GM19438 (cell line): ENCODE measurements around the gene RUNX2.

Experiments
- ATAC-seq: cut with Tn5 transposase; IDR thresholded peaks from one replicate; pipeline ENCODE4 v1.9.1; 2021; ENCODE audit warnings: low read depth; ENCODE audit not compliant: unreplicated experiment

Gene RUNX2

DNA sequence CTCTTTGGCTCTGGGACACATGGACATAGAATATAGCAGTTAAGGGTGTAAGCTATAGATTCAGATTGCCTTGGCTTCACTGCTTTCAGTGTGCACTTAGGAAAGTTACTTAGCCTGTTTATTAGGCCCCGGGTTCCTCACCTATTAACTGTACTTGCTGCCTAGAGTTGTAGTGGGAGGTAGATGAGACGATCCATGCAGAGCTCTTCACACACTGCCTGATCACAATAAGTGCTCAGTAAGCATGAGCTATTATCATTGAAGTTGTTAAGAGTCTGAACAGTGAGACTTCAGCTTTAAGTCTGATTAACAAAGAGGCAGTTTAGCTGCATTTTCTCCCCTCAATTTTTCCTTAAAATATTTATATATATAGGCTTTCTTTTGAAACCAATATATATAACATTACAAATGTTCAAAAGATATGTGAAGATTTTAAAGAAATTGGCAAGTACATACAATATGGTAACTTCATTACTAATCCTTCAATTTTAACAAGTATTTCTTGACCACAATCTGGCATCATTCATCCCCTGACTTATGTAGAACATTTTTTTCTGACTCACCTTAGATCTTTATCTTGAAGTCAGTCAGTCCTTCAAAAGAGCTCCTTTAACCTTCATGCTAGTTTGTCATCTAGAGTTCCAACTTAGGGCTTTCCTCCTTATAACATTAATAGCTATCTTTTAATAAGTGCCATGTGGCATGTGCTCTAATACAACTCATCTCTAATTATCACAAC lies 70.1 kb downstream of the RUNX2 start:
- no peak for ATAC-seq

DNA sequence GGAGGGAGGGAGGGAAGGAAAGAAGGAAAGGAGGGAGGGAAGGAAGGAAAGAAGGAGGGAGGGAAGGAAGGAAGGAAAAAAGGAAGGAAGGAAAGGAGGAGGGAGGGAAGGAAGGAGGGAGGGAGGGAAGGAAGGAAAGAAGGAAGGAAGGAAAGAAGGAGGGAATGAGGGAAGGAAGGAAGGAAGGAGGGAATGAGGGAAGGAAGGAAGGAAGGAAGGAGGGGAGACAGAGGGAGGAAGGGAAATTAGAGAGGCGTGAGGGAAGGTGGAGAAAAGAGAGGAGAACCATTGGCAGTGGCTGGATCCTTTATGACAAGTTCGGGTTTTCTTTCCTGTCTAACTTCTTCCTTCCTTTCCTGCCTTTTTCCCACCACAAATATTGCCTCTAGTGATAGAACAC lies 71.9 kb downstream of the RUNX2 start:
- no peak for ATAC-seq

DNA sequence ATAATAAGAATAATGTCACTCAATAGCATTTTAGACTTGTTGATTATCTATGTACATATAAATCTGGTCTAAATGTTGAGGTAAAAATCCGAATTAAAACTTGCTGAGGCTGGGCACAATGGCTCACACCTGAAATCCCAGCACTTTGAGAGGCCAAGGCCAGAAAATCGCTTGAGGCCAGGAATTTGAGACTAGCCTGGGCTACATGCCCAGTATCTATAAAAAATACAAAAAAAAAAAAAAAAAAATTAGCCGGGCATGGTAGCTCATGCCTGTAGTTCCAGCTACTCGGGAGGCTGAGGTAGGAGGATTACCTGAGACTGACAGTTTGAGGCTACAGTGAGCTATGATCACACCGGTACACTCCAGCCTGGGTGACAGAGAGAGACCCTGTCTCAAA lies 83.8 kb downstream of the RUNX2 start:
- no peak for ATAC-seq

DNA sequence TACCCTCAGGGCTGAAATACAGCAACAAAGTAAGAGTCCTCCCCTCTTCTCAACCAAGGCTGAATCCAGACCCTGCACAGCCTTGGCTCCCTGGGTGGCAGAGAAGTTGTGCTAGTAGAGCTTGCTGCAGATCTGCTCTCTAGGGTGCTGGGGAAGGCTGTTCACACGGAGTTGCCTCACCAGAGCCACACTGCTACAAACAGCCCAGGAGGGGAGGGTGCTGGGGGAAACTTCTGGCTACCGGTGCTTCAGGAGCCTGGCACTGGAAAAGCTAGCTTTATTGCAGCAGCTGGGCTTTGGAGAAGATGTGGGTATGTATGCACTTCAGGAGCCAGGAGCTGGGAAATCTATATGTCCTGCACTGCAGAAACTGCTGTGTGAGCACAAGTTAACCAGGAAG lies 87.2 kb downstream of the RUNX2 start:
- no peak for ATAC-seq

DNA sequence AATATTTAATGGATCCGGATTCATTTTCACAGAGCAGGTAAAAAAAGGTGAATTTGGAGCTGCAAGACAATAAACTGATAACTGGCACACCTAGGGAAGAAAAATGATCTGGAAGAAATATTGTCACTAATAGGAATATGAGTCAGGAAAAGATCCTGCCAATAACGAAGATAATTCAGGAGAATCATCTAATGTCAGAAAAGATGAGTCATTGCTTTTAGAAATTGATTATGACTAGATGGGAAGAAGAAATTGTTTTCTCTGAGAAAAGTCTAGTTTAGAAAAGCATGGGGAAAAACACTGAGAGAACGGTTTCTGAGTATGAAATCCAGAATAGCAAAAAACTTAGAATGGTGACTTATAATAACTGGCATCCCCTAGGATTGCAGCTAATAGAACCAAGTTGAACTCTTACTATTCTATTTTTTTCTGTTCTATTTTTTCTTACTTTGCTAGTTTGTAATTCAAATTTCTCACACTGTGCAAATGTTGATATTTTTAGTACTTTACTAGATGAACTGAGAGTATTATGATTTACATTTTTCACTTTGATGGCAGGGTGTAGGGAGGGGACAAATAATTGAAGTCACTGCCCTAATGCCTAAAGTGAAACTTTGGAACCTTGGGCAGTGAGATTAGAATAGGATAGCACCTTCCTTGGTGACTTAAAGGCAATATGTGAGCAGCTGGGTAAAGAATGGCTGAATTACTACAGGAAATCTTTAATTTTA lies 87.8 kb downstream of the RUNX2 start:
- ATAC-seq = no peak

DNA sequence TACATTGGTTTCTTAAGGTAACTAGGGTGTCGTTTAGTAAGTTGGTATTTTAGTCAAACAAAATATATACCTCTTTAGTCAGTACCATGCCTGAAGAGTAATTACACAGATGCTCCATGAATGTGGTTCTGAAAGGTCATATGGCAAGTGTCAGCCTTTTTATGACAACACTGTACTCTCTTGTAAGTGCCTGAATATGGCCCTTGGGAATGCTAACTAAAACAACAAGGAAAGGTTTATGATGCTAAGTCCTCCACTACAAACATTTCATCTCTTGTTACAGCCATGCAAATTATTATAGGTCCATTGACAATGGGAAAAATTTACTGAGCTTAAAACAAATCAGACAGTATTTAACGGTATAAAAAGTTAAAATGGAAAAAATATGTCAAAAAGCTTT lies 88.6 kb downstream of the RUNX2 start:
- ATAC-seq = no peak

DNA sequence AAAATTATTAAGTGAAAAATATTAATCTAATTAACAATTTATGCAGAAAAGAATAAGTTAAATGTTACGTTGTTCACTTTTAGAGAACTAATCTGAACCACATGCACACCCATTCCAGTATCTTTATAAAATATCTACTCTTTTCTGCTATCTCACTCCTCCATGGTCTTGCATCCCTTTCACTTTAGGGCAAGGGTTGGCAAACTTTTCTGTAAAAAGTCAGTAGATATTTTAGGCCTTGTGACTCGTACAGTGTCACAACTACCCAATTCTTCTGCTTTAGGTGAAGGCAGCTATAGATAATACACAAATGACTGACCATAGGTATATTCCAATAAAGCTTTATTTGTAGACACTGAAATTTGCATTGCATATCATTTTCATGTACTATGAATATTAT lies 89.3 kb downstream of the RUNX2 start:
- no peak for ATAC-seq

DNA sequence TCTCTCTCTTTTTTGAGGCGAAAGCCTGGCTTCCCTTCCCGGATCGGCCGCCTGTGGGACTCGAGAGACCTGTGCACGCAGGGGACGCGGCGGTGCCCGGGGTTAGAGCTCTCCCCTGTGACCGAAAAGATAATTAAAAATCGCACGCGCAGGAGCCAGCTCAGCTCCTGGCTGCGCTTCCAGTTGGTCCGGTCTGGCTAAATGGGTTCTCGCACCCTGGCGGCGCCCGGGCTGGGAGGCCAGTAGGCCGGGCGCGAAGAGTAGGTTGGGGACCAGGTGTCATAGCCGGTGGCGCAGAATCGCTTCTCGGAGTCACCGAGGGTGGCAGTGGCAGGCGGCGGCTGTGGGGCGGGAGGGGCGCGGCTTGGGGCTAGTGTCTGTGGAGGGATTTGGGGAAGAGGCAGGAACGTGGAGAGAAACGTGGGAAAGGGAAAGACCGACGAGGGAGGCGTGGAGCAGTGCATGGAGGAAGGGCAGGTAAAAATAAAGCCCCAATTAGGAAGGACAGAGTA lies 91.5 kb downstream of the RUNX2 start:
- no peak for ATAC-seq

DNA sequence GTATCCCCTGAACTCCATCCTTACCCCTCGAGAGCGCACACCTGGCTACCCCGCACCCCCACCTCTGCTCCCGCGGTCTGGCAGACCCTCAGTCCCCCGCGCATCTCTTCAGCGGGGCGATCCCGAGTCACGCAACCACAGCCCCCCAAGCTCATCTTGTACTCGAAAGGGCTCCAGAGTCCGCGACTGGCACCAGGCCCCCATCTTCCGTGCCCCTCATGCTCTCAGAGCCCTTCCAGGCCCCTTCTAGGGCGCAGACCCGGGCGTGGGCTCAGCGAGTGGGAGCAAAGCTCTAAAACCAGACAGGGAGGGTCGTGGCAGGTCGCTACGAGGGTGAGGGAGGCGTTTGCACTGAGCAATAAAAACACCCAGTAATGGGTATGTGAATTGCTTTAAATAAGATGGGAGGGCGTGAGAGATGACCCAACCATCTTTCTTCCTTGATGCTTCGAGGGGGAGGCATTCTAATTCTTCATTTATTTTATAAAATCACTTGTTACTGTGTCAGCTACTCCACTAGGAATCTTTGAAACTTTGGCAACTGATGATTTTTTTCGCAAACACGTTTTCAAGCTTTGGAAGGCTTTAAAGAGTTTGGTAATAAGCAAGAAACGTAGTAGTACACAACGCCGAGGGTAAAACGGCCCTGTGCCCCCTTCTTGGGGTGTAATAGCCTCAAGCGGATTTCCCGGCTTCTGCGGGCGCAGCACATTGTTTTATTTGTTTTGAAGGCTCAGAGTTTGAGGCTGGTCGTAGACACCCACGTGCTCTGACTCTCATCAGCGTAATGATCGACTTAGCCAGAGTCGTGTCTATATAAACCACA lies 92.2 kb downstream of the RUNX2 start:
- ATAC-seq = no peak

DNA sequence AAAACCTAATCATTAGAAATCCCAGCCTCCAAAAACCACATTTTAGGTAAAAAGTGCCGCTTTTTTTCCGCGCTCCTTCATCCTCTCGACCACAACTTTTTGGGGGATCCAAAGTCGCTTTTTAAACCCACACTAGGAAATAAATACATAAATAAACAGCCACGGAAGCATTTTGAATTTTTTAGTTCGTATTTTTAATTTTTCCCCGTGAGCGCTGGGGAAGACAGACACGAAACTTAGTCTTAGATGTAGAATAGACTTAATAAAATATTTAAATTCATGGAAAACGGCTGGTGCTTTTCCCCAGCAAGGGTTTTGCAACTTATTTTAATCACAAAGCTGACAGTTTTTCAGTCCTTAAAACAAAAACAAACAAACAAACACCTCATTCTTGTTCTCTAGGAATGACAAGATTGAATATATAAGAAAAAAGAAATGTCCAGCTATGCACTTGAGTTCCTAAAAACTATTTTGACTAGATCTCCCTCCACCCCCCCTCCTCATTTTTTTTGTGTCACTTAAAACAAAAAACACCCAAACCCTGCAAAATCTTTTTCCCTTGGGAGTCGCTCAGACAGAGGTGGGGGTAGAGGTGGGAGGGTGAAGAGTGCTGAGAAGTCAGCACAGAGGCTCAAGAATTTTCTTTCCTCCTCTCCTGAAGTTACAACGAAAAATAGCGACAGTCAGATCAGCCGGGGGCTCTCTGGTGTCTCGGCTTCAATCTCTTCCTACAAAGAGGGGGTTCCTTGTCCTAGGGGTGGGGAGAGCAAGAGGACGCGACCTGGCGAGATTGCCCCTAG lies 93.0 kb downstream of the RUNX2 start:
- no peak for ATAC-seq

DNA sequence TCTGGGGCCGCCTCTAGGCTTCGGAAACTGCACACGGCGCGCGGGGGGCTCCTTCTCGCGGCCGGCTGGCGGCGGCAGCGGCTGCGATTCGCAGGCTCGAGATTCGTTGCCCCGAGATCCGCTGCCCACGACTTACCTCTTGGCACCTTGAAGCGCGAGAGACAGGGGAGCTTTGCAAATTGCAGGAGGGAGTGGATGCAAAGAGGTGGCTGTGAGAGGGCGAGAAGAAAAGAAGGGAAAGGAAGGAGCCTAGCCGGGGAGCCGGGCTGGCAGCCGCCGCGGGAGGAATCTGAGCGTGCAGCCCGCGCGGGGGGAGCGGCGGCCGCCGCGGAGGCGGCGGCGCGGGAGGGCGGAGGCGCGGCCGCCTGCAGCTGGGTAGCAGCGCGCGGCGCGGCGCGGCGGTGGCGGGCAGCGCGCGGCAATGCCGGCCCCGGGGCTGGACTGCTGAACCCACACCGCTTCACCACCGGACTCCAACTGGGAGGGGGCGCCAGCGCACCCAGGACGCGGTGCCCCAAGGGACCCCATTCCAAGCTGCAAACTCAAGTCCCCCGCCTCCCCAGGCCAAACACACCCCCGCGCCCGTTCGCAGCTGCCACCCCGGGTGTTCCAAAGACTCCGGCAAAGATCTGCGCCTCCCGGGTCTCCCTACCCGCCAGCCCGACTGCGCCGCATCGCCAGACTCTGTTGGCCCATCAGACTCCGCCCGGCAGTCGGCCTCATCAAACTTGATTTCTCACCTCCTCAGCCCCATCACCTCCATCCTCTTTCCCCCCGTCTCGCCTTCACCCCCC lies 93.8 kb downstream of the RUNX2 start:
- no peak for ATAC-seq

DNA sequence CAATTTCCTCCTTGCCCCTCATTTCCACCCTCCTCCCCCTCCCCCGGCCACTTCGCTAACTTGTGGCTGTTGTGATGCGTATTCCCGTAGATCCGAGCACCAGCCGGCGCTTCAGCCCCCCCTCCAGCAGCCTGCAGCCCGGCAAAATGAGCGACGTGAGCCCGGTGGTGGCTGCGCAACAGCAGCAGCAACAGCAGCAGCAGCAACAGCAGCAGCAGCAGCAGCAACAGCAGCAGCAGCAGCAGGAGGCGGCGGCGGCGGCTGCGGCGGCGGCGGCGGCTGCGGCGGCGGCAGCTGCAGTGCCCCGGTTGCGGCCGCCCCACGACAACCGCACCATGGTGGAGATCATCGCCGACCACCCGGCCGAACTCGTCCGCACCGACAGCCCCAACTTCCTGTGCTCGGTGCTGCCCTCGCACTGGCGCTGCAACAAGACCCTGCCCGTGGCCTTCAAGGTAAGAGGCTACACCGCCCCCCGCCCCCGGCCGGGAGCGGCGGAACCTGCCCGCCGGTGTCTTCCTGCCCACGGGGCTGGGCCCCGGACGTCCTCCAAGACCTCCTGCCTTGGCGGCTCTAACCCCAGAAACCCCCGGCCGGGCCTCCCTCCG lies 94.5 kb downstream of the RUNX2 start:
- no peak for ATAC-seq

DNA sequence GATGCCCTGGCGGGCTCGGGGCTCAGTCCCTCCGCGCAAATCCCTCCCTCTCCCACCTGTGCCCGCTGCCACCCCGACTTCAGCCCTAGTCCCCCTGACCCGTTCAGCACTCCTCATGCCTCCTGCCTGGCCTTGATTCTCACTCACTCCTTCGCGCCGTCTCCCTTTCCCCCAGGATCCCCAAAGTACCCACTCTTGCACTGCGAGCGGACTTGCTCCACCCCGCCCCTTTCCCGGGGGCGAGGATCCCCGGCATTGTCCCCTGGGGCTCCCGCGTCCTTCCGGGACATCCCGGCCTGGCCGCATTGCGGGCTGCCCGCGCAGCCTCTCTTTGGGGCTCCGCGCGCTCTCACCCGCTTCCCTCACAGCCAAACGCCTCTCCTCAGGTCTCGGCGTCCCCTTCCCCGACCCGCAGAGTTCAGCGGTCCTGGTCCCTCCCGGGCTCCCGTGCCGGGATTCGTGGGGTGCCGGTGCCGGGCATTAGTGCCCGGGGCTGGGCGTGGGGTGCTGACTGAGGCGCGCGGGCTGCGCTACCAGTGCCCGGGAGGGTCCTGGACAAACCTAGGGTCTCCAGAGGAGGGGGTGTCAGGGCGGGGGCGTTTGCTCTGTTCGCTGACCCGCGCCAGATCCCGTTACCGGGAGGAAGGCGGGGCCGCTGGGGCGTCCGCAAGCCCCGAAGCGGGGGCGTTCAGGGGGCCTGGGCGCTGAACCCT lies 95.1 kb downstream of the RUNX2 start:
- ATAC-seq = no peak

DNA sequence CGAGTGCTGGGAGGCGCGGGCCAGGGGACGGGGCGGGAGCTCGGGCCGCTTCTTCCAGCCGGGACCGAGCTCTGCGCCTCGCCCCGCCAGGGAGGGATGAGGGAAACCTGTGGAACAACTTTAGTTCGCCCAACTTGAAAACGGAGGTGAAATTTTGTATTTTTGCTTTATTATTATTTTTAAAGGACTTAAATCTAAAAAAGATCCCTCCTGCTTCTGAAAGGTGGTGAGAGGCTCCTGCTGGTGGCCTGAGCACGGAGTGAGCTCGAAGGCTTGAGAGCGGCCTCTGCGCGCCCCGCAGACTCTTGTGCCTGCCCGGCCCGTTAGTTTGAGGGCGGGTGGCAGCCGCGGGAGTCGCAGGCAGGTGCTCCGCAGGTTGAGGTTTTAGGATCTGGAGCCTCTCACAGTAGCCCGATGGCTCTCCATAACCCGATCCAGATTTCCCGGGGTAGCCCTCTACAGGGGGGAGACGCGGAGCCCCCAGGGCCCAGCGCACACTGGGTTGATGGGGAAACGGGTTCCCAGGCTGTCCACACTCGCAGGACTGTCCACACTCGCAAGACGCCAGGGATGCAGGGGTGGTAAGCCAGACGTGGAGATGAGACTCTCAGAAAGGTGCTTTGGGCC lies 95.8 kb downstream of the RUNX2 start:
- no peak for ATAC-seq

DNA sequence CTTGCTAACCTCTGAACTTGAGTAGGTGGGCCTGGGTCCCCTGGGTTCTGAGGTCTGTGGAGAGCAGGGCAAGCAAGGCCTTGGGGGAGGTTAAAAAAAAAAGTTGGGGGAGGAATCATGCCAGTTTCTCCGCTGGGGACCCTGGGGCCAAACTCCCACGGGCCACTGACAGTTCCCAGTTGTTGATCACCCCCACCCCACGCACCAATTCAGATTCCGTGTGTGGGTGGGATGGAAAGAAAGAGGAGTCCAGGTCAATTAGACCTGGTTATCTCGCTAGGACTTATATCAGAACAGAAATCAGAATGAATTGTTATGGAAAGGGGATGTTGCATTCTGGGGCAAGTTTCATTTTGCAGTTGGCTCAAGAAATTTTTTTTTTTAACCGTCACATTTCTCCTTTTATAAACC lies 96.3 kb downstream of the RUNX2 start:
- ATAC-seq = no peak

DNA sequence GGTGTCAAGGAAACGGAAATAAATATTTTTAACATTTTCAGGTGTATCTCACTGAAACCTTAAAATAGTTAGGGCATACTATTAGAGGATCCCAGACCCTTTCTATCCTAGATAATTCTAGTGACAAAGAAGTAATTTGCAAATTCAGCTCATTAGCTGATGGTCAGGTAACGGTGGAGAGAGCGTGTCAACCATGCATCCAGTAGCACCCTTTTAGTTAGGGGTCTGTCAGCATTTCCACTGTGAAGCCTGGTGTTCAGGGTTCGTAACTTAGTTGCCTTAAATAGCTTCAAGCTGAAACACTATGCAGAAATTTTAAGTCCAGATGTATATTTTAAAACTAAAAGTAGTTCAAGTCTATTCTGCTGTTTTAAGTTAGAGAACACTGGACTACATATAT lies 98.1 kb downstream of the RUNX2 start:
- ATAC-seq = no peak

DNA sequence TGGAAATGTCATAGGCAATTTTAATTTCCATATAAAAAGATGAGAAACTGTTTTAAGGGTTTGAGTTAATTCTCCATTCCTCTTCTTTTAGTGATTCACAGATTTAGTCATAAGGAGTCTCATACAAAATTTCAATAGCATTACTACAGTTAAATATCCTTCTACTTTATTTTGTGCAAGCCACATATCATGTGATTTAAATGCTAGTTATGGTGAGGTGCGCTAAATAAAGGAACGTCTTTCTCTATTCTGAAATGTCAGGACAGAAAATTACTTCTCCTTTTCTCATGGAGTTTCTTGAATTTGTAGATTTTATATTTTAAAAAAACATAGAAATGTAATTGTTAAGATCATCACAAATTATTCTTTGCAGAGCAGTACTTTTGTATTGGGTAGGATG lies 99.6 kb downstream of the RUNX2 start:
- ATAC-seq = no peak

DNA sequence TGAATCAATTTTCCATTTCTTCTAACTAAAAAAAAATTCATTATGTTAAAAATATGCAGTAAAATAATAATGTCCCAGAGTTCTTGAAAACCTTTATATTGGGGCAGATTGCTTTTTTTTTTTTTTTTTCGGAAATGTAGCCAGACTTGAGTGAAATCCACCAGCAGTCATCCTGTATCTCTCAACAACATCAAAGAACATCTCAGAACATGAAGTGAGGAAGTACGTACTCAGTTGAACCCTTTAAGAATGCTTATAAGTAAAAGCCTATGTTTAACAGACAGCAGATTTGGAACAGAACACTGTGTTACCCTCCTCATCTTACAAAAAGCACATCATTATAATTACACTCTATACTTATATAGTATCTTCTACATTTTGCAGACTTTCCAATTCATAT lies 100.6 kb downstream of the RUNX2 start:
- no peak for ATAC-seq
